Gastroesophageal sphincter (tissue), 4 donors: Measurements from ENCODE around the gene KNDC1. TPM values are rescaled to one million over a fixed set of nuclear protein-coding genes. Genes with fewer than 3 reads are reported as not detected.

Experiments used
- ATAC-seq: fragments of 150-250 bp; one replicate; pipeline ENCODE4 v1.9.1; 2016; ENCODE audit warnings: mild to moderate bottlenecking, moderate library complexity
- H3K27ac ChIP-seq, 4 donors: fragments of 200-600 bp; sonication (generic) in 3 of 4; 1 replicate in 3 of 4; 2 replicates in 1 of 4; pipeline ENCODE4 v1.5.1; 2016 to 2019
- H3K27me3 ChIP-seq: fragments of 200-600 bp; sonication (generic); one replicate; pipeline ENCODE4 v1.5.1; 2019
- H3K36me3 ChIP-seq, 2 donors: fragments of 200-600 bp; sonication (generic); one replicate each; pipeline ENCODE4 v1.5.1; 2019; ENCODE audit warnings: control low read depth in 1 of 2
- H3K4me1 ChIP-seq, 3 donors: fragments of 200-600 bp; sonication (generic); 1 replicate in 2 of 3; 2 replicates in 1 of 3; pipeline ENCODE4 v1.5.1; 2016 to 2019; ENCODE audit warnings: control low read depth in 2 of 3
- H3K4me3 ChIP-seq, 2 donors: fragments of 200-600 bp; sonication (generic); one replicate each; pipeline ENCODE4 v1.5.1; 2019; ENCODE audit warnings: mild to moderate bottlenecking in 1 of 2, moderate library complexity in 1 of 2
- H3K9me3 ChIP-seq, 3 donors: fragments of 200-600 bp; sonication (generic); one replicate each; pipeline ENCODE4 v1.5.1; 2017 to 2019; ENCODE audit warnings: control low read depth in 2 of 3
- CTCF ChIP-seq, 4 experiments: fragments of 200-600 bp in 2 of 4; fragments of 450-650 bp in 2 of 4; sonication (generic) in 1 of 4; IDR thresholded peaks; one replicate each; pipeline ENCODE4 v1.5.1; 2017 to 2019; ENCODE audit warnings: antibody characterized with exemption in 4 of 4, mild to moderate bottlenecking in 2 of 4, moderate library complexity in 2 of 4
- EP300 ChIP-seq: sonication (generic); formaldehyde crosslinking; IDR thresholded peaks from one replicate; pipeline ENCODE4 v1.6.1; 2017; ENCODE audit warnings: antibody characterized with exemption, mild to moderate bottlenecking
- POLR2A ChIP-seq, 2 donors: fragments of 450-650 bp; IDR thresholded peaks; one replicate each; pipeline ENCODE4 v1.6.1; 2017; ENCODE audit warnings: antibody characterized with exemption in 2 of 2, mild to moderate bottlenecking in 2 of 2, moderate library complexity in 1 of 2
- POLR2AphosphoS5 ChIP-seq: sonication (generic); formaldehyde crosslinking; IDR thresholded peaks from one replicate; pipeline ENCODE4 v1.6.1; 2017; ENCODE audit warnings: antibody characterized with exemption
- WGBS, 2 donors: methylation state at CpG; one replicate each; pipeline ENCODE4 v1.1.5; 2018; ENCODE audit warnings: low coverage in 1 of 2; 5-methylcytosine and 5-hydroxymethylcytosine counted together
- total RNA-seq, 4 donors: library from RNA; depleted of rRNA; stranded (reverse); fragments of >200 nt; gene quantifications; one replicate each; pipeline ENCODE4 v1.1.0, GENCODE V29; 2016

Gene KNDC1
- total RNA-seq, 4 donors from 2014 or later, result 0.62 to 3.4 (median 0.98) TPM

DNA sequence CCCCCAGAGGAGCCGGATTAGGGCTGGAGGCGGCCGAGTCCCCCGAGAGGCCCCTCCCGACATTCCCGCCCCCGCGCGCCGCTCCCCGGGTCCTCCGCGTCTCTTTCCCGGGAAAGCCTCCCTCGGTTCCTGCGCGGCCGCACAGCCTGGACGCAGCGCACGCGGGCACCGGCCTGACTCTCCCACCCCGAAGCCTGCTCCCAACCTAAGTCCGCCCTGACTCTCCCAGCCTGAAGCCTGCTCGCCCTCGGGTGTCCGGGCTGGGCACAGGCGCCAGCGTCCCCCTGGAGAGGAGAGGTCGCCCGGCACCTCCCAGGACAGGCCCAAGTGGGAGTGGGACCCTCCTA is 77.2 kb downstream of the KNDC1 start:
- no peak for ATAC-seq
- Histone ChIP-seq H3K9me3 (no peaks in the 10 kb centered on the region), H3K27ac (no peak overlapping the region), H3K4me1 (peaks cover 0 to 35% (median 7%) of the 10 kb centered on the region in 3 donors), H3K36me3 (no peaks in the 10 kb centered on the region), H3K4me3 (peak overlapping the region in 1 of 2 donors; percentile 40), H3K27me3 (peaks cover 98% of the 10 kb centered on the region)
- no peak for TF ChIP-seq EP300
- no peak for TF ChIP-seq CTCF (IDR thresholded peaks at IDR 0.05)
- TF ChIP-seq POLR2AphosphoS5, result no peak
- no peak for TF ChIP-seq POLR2A (IDR thresholded peaks at IDR 0.05)
- no CpG with 5 or more reads among the region's 32 CpGs for WGBS, 2 donors

DNA sequence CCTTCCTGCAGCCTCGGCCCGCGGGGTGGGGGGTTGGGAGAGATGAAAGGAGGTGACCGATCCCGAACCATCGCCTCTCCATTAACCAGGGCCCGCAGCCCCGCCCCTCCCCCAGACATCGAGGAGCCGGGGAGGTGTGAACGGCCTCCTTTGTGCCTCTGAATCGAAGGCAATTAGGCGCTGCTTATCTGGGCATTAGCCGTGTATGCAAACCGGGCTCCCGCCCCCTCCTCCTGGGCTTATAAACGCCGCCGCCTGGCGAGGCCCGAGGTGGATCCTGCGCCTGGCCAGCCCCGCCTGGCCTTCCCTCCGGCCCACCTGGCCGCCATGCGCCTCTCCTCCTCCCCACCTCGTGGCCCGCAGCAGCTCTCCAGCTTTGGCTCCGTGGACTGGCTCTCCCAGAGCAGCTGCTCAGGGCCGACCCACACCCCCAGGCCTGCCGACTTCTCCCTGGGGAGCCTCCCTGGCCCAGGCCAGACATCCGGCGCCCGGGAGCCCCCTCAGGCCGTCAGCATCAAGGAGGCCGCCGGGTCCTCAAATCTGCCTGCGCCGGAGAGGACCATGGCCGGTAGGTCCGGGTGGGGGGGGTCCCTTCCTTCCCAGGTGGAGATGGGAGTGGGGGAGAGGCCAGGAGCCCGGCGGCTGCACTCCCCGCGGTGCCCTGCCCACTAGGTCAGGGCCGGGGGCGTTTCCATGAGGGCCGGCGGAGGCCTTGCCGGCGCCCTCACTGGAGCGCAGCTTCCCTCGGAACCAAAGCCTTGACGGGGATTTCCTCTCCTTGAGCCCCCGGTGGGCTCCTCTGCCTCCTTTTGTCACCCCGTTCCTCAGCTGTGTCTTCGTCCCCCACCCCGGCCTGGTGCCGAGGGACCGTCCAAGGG is 77.8 kb downstream of the KNDC1 start, which contains the start of gene VENTX:
Gene VENTX (plus strand): TSS at position 268 of the 878 bp plus-strand sequence. CDS start 60 bp downstream, at position 328.
- H3K27ac ChIP-seq, result no peak within 1 kb of the TSS
- no peak for TF ChIP-seq EP300
- no peak for TF ChIP-seq CTCF (IDR thresholded peaks at IDR 0.05)
- no peak for TF ChIP-seq POLR2AphosphoS5
- no peak for TF ChIP-seq POLR2A (IDR thresholded peaks at IDR 0.05)

DNA sequence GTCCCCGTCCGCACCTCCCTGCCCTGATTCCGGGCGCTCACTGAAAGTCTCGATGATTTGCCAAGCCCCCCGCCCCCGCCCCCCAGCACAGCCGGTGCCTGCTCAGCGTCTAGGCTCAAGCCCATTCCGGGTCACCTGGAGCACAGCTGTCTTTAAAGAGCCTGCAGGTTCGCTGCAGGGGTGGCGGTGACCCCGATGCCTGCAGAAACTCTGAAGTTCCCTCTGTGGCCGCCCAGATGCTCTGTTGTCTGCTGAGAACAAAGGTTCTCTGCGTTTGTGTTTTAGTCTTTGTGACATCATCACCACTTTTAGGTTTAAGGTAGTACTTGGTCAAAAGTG is 78.4 kb downstream of the KNDC1 start:
- Histone ChIP-seq H3K4me1 (peaks cover 0 to 35% (median 7%) of the 10 kb centered on the region in 3 donors), H3K27me3 (peaks cover 98% of the 10 kb centered on the region), H3K4me3 (no peak overlapping the region), H3K27ac (no peak overlapping the region), H3K36me3 (no peaks in the 10 kb centered on the region), H3K9me3 (no peaks in the 10 kb centered on the region)
- ATAC-seq, result no peak
- 50% methylated on average over 2 of the region's 15 CpGs; no CpG with 5 or more reads in 1 of the 2 donors for WGBS, 2 donors
- no peak for TF ChIP-seq POLR2AphosphoS5
- TF ChIP-seq CTCF (IDR thresholded peaks at IDR 0.05), result no peak
- no peak for TF ChIP-seq POLR2A (IDR thresholded peaks at IDR 0.05)

More for the DNA sequence above, 77.8 kb downstream of the KNDC1 start, which contains the start of gene VENTX:
- 20% methylated on average over 1 of the region's 60 CpGs; no CpG with 5 or more reads in 1 of the 2 donors for WGBS, 2 donors
- H3K36me3 ChIP-seq, result no peaks in the 10 kb centered on the region
- ATAC-seq, result no peak
- H3K4me1 ChIP-seq, result peaks cover 0 to 35% (median 7%) of the 10 kb centered on the region in 3 donors
- no peaks in the 10 kb centered on the region for H3K9me3 ChIP-seq
- peaks cover 98% of the 10 kb centered on the region for H3K27me3 ChIP-seq
- H3K4me3 ChIP-seq, result peak within 1 kb of the TSS in 1 of 2 donors; percentile 40

- 60 to 74% methylated on average over 1 to 4 of the region's 15 CpGs for WGBS, 2 donors
- H3K4me3 ChIP-seq, result no peak overlapping the region
- no peaks in the 10 kb centered on the region for H3K36me3 ChIP-seq
- no peak for ATAC-seq
- H3K27ac ChIP-seq, result no peak overlapping the region
- no peaks in the 10 kb centered on the region for H3K9me3 ChIP-seq
- H3K27me3 ChIP-seq, result peaks cover 100% of the 10 kb centered on the region
- H3K4me1 ChIP-seq, result peaks cover 0 to 35% (median 7%) of the 10 kb centered on the region in 3 donors
- TF ChIP-seq EP300 (no peak), POLR2AphosphoS5 (no peak), POLR2A (IDR thresholded peaks at IDR 0.05) (no peak), CTCF (IDR thresholded peaks at IDR 0.05) (no peak)
Measured at GRCh38 chr10:133239990-133240389, 80.0 kb downstream of the KNDC1 start.
